Right ventricle myocardium superior (tissue), 1 donor: ENCODE measurements around the gene SRSF11. TPM values are rescaled to one million over a fixed set of nuclear protein-coding genes. Genes with fewer than 3 reads are reported as not detected.

Source experiments
- ATAC-seq: fragments of 200-7000 bp; cut with Tn5 transposase; one replicate; pipeline ENCODE4 v1.9.1; 2020; ENCODE audit warnings: mild to moderate bottlenecking; ENCODE audit not compliant: poor library complexity
- DNase-seq: peaks from one replicate; pipeline ENCODE4 v3.0.0-alpha.2; 2020
- intact Hi-C: fragments of 100-400 bp; cut with DNase I; formaldehyde crosslinking; loops from one replicate; pipeline ENCODE4 v1.11.2; 2022
- total RNA-seq: library from RNA; stranded (reverse); fragmentation: NEBNext Ultra II Directional; extraction: Animal tissue kit (Norgen Biotek cat#: 25700); gene quantifications from one replicate; pipeline ENCODE4 v1.2.1, GENCODE V29; 2021
- donor health status: DM: no; HTN: yes; CAD: no; lungs with severe emphysema.

The SRSF11 gene
- total RNA-seq, 1 donor from 2014 or later, result 48.0 TPM

DNA sequence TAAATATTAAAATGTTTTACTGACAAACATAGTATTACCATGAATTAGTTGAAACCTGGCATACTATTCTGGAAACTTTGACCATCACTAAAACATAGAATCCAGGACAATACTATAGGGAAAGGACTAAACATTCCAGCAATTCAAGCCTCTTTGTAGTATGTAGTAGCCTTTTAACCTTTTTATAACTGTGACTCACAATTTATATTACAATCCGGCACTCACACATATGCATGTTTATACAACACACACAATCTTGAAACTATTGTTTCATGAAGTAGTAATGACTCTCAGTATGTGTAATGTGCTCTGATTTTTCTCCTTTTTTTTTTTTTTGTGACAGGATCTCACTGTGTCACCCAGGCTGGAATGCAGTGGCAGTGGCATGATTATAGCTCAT, 69.0 kb downstream of the SRSF11 start:
- no peak for ATAC-seq
- DNase-seq, result no peak
- intact Hi-C loops, result no loop called here

DNA sequence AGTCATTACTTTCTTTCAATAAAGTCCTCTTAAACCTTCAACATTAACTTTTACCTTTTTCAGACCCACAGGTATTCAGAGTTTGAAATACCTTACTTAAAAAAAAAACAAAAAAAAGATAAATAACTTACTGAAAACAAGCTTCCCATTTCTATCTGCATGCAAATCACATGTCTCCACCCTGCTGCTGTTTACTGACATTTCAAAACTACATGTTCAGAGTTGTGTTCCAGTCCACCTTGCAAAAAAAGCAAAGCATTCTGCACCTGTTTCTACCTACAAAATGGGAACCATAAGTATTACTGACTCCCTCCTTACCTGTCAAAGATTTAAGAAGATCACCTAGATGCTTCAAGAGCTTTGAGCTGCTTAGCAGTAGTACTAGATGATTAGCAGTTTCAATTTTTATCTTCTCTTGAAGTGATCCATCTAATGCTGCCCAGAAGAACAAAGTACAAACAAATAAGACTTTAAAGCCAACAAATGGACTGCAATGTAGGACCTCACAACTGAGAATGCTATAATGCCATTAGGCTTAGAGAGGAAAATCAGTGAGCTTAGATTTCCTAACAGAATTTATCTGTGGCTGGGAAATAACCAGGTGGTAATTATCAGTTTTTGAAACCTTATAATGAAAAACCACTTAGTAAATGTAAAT, 72.1 kb downstream of the SRSF11 start:
- no peak for ATAC-seq
- intact Hi-C loops, result no loop called here
- DNase-seq, result no peak

DNA sequence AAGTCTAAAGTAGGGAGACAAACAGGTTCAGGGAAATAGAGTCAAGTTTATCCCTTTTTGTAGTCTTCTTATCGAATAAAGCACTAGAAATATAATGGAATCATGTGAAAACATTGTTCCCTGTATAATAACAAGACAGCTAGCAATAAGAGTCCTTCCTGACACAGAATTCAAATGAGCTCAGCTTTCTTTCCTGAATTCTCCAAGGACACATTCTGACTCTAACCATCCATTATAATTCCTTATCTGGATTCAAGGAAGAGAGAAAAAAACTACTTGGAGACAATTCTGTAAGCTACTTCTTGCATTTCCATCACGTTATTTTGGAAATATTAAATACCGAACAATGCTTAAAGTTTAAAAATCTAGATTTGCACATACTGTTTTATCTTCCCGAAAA, 74.6 kb downstream of the SRSF11 start:
- DNase-seq, result no peak
- intact Hi-C loops, result no loop called here

GRCh38 chr1:70299472-70299871, 78.3 kb downstream of the SRSF11 start:
- no peak for ATAC-seq
- DNase-seq, result no peak
- intact Hi-C loops, result no loop called here

More for the DNA sequence above, 74.6 kb downstream of the SRSF11 start:
- no peak for ATAC-seq

Other genes starting within 250 kb of the SRSF11 start
- gene LRRC40, start 15.8 kb upstream of the SRSF11 start, total RNA-seq, result 10.2 TPM
- 9.1 TPM for gene ANKRD13C, start 133.3 kb downstream of the SRSF11 start, total RNA-seq
- 0.59 TPM for gene CTH, start 189.9 kb downstream of the SRSF11 start, total RNA-seq